NCI-H2171 treated with DMSO at 0.1 percent for 48 hours (cell line): ENCODE measurements around the gene ATP2A3.
A peak's percentile ranks its signal among the peaks of the same experiment; 100 is the strongest.
"Not testable (repeated sequence)": the region's sequence is repeated elsewhere in the genome, so short reads cannot be mapped to it uniquely, and the experiment has no call there.

Experiments used
- DNase-seq: peaks from one replicate; lab custom pipeline; 2025; lab: John Stamatoyannopoulos, UW

Gene ATP2A3

DNA sequence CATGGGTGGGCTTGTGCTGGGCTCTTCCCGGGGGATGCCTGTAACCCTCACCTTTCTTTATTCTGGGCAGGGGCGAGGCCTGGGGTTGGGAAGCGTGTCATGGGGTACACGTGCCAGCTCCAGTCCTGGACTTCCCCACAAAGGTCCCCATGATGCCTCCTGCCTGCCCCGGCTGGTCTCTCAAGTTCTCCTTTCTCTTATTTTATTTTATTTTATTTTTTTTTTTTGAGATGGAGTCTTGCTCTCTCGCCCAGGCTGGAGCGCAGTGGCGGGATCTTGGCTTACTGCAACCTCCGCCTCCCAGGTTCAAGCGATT is 8.6 kb downstream of the ATP2A3 start:
- no peak for DNase-seq

DNA sequence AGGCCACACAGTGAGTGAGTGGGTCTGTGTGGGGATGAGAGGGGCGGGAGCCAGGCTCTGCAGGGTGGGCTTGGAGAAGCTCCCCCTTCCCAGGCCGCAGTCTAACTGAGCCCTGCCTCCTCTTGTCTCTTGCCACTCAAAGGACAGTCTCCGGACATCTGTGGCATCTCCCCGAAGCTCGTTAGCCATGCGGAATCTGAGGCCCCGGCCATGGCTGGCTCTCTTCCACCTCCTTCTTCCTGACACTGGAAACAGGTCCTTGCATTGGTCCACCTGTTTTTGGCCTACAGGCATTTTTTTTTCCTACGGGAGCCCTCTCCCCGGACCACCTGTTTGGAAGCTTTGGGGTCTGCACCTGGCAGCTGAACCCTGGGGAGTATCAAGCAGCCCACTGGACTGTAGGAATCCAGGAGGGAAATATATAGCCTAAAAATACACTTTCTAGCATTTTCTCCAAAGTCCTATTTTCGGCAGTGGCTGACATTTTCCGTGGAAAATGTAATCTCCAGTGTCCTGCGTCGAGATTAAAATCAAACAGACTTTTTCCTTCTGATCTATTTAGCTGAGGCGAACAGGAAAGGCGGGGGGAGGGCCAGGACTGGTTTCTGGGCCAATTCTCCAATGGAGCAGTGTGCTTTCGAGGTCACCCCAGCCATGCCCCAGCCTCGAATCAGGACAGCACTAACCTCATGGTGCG is 9.1 kb downstream of the ATP2A3 start:
- no peak for DNase-seq

DNA sequence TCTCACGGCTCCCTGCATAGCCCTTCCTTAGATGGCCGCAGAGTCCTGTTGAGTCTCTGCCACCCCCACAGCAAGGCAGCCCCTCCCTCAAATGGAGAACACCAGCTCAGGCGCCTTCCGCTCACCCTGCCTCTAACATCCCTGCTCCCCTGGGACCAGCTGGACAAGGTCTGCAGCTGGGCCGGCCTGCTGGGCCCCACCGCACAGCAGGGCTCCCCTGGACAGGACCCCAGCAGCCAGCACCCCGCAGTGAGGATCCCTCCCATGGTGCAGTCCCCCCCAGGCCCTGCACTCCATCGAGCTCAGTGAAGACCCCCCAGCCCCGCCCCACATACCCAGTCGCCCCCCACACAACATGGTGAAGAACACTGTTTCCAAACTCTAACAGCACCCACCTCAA is 10.2 kb downstream of the ATP2A3 start:
- DNase-seq = no peak

DNA sequence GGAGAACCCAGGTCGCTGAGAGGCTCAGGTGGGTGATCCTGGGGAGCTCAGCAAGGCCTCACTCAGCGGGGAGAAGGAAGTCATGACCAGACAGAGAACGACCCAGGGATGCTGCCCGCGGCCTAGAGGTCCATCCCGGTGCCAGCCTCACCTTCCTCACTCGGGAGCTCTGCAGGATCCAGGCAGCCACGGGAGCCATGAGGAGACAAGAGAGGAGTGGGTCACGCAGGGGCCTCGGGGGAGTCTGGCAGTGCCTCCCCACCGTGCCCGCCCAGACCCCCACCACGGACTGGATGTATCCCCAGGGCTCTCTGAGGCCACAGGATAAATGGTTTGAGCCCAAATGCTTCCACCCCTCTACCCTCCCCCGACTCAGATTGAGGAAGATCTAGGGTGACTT is 10.7 kb downstream of the ATP2A3 start:
- DNase-seq = no peak

DNA sequence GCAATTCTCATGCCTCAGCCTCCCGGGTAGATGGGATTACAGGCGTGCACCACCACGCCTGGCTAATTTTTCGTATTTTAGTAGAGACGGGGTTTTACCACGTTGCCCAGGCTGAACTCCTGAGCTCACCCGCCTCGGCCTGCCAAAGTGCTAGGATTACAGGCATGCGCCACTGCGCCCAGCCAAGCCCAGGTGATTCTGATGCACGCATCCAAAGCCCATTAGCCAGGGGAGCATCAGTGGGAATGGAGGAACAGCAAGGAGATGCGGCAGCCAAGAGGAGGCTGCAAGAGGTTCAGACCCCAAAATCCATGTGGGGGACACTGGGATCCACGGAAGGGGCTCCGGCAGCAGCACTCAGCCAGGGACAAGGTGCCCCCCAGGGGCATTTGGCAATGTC is 12.1 kb downstream of the ATP2A3 start:
- no peak for DNase-seq

DNA sequence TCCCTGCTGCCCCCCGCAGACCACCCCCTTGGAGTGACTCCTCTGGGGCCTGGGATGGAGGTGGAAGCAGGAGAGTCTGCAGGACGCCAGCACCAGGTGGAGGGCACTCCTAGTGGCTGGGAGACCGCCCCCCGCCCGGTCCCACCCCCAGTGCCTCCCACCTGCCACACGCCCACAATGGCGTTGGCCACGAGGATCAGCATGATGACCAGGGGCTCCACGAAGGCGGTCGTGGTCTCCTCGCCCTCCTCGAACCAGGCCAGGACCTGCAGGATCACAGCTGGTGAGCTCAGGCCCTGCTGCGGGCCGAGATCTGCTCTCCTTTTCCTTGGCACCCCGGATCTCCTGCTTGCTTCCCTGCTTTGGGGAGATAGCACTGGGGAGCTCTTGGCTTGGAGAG is 12.8 kb downstream of the ATP2A3 start:
- no peak for DNase-seq

DNA sequence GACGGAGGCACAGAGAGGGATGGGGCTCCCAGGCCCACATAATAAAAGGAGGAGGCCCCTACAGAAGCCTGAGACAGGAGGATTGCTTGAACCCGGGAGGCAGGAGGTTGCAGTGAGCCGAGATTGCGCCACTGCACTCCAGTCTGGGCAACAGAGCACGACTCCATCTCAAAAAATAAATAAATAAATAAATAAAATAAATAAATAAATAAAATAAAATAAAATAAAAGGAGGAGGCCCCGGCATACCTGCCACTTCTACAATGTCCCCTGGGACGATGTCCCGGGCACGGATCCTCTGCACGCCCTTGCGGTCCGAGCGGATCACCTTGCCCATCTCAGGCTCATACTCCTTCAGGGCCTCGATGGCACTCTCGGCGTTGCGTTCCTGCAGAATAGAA is 13.2 kb downstream of the ATP2A3 start:
- DNase-seq = no peak

DNA sequence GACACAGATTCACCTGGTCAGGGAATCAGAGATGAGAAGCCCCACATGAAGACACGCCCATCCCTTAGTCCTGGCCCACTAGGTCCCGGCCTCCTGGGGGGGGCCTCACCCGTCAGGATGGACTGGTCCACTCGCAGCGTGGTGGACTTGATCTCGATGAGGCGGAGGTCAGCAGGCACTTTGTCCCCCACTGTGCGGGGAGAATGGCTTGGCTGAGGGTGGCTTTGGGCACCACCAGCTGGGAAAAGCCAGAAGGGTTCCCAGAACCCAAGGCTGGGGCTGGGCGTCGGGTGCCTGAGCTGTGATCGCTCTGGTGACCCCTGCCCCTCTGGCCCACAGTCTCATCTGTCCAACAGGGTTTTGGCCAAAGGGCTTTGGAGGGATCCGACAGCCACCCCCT is 13.7 kb downstream of the ATP2A3 start:
- no peak for DNase-seq

DNA sequence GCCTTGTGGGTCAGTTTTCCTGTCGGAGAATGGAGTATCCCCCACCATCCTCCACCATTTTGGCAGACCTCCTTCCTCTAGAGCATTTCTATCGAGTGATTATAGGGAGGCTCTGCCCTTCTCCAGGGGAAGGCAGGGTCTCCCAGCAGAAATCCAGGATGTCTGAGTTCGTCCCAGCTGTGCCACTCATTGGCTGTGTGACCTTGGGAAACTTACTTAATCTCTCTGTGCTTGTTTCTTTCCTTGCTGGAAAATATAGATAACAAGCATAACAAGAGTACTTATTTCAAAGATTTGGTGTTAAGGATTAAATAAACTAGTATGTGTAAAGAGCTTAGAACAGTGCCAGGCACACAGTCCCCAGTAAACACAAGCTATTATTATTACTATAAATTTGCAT is 14.8 kb downstream of the ATP2A3 start:
- DNase-seq = no peak

DNA sequence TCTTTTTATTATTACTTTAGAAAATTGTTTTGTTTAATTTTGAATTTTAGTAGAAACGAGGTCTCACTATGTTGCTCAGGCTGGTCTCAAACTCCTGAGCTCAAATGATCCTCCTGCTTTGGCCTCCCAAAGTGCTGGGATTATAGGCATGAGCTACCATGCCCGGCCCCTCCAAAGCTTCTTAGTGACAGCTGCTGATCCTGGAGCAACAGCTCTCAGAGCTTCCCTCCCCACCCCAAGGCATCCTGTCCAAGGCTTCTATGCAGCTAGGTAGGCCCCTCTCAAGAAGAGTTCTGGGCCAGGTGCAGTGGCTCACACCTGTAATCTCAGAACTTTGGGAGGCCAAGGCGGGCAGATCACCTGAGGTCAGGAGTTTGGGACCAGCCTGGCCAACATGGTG is 15.7 kb downstream of the ATP2A3 start:
- not testable (repeated sequence) for DNase-seq

DNA sequence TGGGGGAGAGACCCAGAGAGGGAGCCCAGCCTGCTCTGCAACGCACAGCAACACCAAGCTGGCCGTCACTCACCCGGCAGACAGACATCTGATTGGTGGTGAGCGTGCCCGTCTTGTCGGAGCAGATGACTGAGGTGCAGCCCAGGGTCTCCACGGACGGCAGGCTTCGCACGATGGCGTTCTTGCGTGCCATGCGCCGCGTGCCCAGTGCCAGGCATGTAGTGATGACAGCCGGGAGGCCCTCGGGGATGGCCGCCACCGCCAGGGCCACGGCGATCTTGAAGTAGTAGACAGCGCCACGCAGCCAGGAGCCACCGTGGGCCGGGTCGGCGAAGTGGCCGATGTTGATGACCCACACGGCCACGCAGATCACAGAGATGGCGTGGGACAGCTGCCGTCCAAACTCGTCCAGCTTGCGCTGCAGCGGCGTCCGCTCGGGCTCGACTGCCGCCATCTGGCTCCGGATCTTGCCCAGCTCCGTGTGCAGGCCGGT is 16.9 kb downstream of the ATP2A3 start:
- DNase-seq = no peak

DNA sequence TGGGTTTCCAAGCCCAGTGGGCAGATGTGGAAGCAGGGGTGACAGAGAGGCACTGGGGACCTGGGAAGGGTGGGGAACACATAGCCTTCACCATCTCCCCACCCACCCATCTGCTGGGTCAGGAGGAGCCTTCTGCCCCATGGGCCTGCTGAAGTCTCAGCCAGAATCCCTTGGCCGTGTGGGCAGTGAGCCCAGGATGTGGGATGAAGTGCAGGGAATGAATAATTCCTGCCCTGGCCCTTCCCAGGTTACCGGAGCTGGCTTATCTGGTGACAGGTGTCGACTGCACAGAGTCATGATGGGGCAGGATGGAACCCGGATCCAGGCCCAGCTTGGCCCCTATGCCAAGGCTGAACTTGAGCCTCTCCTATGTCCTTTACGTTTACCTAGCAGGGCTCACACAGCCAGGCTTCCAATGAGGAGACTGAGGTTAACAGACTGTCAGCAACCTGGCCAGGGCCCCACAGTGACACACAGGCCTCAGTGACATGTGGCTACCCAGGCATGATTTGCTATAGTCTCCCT is 17.5 kb downstream of the ATP2A3 start:
- peak; percentile 17 for DNase-seq

DNA sequence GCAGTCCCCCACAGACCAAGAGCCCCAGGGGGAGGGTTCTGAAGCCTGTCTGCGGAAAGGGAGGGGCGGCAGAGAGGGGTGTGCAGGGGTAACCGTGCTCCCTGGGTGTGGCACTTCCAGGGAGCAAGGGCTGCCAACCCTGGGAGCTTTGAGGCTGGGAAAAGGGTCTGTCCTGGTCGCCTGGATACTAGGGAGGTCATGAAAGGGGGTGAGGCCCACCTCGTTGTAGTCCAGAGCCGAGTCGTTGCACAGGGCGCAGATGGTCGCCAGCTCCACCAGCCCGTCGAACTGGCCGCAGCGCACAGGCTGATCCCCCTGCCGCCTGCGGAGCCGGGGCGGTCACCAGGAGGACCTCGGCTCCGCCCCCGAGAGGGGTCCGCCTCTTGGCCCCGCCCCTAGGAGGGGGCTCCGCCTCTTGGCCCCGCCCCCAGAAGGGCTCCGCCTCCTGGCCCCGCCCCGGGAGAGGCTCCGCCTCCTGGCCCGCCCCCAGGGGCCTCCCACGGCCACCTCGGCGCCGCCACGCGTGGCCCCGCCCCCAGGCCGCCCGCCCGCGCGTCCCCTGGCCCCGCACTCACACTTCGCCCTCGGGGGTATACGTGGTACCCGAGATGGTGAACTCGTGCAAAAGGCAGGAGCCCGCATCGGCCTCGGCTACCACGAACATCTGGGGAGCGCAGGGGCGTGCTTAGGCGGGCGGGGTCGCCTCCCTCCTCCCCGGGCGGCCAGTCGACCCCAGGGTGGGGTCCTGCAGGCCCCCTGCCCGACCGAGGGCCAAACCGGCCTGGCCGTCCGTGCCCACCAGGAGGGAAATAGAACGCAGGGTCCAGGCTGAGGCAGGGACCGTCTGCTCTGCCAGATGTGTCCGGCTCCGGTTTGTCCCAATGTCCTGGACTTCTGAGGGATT is 19.5 kb downstream of the ATP2A3 start:
- no peak for DNase-seq

DNA sequence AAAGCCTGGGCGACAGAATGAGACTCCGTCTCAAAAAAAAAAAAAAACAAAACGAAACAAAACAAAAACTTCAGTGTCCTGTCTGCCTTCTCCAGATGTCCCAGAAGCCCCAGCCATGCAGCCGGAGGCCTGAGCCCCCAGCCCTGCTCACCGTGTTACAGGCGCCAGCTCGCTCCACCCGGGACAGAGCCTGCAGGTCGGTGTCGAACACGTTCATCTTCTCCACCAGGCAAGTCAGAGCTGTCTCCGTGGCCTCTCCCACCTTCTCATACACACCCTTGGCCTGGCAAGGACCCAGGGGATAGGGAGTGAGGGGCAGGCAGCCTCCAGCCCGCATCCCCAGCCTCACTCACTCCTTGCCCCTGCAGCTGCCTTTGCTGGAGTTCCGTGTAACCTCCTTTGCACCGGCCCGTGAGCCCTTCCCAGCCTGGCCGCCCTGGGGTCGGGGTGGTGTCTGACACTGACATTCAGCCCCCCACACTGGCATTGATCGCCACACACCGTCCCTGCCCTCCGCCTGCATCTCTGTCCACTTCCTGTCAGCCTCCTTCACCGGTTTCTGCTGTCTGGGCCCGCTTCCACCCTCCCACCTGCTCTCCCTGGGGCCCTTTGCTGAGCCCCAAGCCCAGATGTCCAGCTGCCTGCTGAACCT is 20.9 kb downstream of the ATP2A3 start:
- no peak for DNase-seq

DNA sequence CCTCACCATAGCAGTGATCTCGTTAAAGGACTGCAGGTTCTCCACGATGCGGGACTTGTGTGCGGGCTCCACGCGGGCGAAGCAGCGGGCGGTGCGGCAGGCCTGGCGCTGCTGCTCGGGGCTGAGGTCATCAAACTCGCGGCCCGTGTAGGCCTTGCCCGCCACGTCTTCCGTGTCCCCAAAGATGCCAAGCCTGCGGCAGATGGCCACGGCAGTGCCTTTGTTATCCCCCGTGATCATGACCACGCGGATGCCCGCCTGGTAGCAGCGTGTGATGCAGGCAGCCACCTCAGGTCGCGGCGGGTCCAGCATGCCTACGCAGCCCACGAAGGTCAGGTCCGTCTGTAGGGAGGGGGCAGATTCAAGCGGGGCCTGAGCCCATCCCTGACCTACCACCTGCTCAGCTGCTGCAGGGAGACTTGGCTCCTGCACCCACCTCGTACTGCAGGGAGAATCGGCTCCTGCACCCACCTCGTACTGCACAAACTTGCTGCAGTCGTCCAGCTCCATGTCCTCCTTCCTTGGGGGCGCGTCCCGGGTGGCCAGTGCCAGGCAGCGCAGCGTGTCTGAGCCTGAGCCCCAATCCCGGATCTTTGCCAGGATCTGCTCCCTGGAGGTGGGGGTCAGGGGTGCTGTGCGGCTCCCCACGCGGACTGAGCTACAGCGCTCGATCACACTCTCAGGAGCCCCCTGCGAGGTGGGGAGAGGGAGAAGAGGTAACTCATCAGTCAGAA is 23.1 kb downstream of the ATP2A3 start:
- no peak for DNase-seq

DNA sequence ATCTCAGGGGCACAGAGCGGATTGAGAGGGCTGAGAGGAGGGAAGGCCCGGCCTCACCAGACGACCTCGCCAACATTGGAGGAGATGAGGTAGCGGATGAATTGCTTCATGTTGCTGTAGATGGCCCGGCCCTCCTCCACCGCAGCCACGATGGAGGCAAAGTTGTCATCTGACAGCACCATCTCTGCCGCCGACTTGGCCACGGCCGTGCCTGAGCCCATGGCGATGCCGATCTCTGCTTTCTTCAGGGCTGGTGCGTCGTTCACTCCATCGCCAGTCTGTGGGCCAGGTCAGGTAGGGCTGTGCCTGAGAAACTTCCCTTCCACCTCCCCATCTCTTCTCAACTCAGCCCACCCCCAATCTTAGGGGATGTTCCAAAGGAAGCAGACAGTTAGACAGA is 26.9 kb downstream of the ATP2A3 start:
- no peak for DNase-seq

DNA sequence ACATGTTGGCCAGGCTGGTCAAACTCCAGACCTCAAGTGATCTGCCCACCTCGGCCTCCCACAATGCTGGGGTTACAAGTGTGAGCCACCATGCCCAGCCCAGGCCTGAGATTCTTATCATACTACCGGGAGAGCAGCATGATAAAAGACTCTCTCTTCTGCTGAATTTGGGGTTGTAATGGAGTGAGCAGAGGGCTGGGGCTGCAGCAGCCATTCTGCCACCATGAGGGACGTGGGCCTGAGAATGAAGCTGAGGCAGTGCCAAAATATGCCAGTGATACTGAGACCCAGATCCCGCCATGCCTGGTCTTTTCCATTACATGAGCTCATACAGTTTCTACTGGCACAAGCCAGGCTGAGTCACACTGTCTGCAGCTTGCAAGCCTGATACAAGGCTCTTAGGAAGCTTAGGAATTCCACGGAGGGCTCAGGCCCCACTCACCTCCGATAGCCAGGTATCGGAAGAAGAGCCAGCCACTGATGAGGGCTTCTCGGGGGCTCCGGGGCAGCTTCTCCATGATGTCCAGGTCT is 28.3 kb downstream of the ATP2A3 start:
- DNase-seq = no peak

DNA sequence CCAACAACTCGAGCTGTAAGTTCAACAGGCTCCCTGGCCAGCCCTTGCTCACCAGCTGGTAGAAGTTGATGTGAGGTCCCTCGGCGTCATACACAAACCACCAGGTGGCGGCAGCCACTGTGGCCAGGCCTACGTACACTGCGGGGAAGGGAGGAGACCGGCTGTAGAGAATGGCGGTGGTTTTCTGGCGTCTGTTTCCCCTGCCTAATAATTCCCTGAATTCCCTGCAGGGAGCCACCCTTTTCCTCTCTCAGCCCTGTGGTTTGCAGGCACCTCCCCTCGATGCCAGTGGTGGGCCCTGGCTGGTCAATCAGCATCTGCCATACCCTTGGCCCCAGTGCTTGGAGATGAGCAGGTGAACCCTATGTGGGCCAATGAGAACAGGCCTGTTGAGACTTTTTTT is 29.1 kb downstream of the ATP2A3 start:
- peak; percentile 51 for DNase-seq

DNA sequence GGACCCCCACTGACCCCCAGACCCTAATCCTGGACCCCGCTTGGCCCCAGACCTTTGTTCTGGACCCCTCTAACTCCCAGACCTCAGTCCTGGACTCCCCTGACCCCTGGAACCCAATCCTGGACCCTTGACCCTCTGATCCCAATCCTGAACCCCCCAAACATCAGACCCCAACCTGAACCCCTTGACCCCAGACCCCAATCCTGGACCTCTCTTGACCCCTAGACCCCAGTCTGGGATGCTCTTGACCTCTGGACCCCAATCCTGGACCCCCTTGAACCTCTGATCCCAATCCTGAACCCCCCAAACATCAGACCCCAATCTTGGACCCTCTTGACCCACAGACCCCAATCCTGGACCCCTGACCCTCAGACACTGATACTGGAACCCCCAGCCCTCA is 34.5 kb downstream of the ATP2A3 start:
- DNase-seq = no peak

DNA sequence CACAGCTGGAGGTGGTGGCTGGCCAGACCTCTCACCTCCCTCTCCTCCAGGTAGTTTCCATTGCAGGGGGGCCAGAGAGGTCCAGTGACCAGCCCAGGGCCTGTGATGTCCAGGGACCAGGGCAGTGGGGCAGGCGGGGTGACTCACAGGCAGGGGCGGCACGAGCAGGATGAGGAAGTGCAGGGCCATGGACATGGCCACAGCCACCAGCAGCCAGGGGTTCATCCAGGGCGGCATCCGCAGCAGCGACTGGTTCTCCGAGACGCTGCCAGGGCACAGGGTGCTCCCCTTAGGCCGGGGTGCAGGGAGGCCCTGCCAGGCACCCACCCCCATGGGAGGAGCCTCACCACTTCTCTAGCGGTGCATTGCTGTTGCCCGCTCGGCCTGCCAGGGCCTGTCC is 35.1 kb downstream of the ATP2A3 start:
- DNase-seq = no peak

DNA sequence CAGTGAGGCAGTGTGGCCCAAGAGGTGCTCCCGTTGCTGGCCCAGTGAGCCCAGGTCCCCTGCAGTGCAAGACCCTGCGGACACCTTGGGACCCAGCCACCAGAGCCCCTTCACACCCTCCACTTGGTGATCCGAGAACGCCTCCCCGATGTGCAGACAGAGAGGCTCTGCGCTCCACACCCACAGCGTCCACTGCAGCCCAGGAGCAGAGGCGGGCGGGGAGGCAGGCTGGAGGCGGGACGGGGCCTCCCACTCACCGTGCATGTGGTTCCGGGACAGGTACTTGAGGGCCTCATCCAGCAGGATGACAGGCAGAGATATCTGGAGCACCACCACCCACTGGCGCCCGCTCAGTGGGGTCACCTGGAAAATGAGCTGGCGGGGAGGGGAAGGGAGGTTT is 35.8 kb downstream of the ATP2A3 start:
- no peak for DNase-seq
